GM12891 (cell line): ENCODE data around the gene FAM168A.
A peak's percentile ranks its signal among the peaks of the same experiment; 100 is the strongest.

ENCODE experiments used
- DNase-seq: peaks from one replicate; pipeline ENCODE4 v3.0.0; 2011; ENCODE audit warnings: low spot score; ENCODE audit not compliant: insufficient read length
- FAIRE-seq: peaks from 2 replicates; lab custom pipeline; 2011; peaks lifted over from hg19 to GRCh38; lab: Jason Lieb, UNC
- PAX5 ChIP-seq: IDR thresholded peaks from 2 replicates; pipeline ENCODE4 v1.6.1; 2011; ENCODE audit warnings: low read length, moderate library complexity, mild to moderate bottlenecking; ENCODE audit not compliant: insufficient read depth, severe bottlenecking
- POLR2A ChIP-seq: IDR thresholded peaks from 2 replicates; pipeline ENCODE4 v1.6.1; 2011; ENCODE audit warnings: low read depth, low read length, control low read depth
- POLR2AphosphoS5 ChIP-seq: IDR thresholded peaks from 2 replicates; pipeline ENCODE4 v1.6.1; 2011; ENCODE audit warnings: low read depth, low read length, control low read depth
- POU2F2 ChIP-seq: IDR thresholded peaks from 2 replicates; pipeline ENCODE4 v1.6.1; 2011; ENCODE audit warnings: low read depth, mild to moderate bottlenecking, control low read depth, low read length, moderate library complexity
- SPI1 ChIP-seq: IDR thresholded peaks from 2 replicates; pipeline ENCODE4 v1.6.1; 2011; ENCODE audit warnings: low read depth, low read length, control low read depth
- TAF1 ChIP-seq: IDR thresholded peaks from 2 replicates; pipeline ENCODE4 v1.6.1; 2011; ENCODE audit warnings: low read depth, low read length, control low read depth

Gene FAM168A

GRCh38 chr11:73395297-73396208 is 202.4 kb downstream of the FAM168A start:
- FAIRE-seq (no peak), DNase-seq (no peak)
- TF ChIP-seq POLR2A (0 out of 2 replicates have a peak, but pooled peaks have one; percentile 19), POU2F2 (no peak), SPI1 (no peak), PAX5 (no peak), TAF1 (no peak), POLR2AphosphoS5 (no peak; the same call in none of the 2 replicates)

DNA sequence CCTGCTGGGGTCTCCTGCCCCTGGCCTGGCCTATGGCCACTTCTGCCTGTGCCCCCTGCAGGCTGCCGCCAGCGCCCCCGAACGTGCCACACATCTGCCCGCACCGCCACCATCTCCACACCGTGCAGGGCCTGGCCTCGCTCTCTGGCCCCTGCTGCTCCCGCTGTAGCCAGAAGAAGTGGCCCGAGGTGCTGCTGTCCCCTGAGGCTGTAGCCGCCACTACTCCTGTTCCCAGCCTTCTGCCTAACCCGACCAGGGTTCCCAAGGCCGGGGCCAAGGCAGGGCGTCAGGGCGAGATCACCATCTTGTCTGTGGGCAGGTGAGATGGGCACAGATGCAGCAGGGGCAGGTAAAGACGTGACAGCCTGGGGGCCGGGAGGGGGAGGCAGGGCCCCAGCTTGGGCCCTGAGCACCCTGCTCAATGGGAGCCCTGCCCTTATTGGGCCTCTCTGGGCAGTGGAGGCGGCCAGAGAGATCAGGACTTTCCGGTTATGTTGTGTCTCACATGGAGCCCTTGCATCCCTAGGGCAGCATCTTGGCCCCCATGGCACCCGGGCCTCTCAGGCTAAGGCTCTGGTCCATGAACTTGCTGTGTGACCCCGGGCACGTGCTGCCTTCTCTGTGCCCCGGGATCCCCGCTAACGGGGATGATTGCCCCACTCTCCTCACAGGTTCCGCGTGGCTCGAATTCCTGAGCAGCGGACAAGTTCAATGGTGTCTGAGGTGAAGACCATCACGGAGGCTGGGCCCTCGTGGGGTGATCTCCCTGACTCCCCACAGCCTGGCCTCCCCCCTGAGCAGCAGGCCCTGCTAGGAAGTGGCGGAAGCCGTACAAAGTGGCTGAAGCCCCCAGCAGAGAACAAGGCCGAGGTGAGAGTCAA is 203.3 kb downstream of the FAM168A start:
- FAIRE-seq (no peak), DNase-seq (no peak)
- no peak for TF ChIP-seq PAX5
- TF ChIP-seq POU2F2, result no peak; the same call in 1 of the 2 replicates
- no peak for TF ChIP-seq TAF1
- TF ChIP-seq POLR2AphosphoS5, result 0 out of 2 replicates have a peak, but pooled peaks have one; percentile 27
- peak; percentile 29; the same call in 1 of the 2 replicates for TF ChIP-seq POLR2A
- no peak for TF ChIP-seq SPI1

DNA sequence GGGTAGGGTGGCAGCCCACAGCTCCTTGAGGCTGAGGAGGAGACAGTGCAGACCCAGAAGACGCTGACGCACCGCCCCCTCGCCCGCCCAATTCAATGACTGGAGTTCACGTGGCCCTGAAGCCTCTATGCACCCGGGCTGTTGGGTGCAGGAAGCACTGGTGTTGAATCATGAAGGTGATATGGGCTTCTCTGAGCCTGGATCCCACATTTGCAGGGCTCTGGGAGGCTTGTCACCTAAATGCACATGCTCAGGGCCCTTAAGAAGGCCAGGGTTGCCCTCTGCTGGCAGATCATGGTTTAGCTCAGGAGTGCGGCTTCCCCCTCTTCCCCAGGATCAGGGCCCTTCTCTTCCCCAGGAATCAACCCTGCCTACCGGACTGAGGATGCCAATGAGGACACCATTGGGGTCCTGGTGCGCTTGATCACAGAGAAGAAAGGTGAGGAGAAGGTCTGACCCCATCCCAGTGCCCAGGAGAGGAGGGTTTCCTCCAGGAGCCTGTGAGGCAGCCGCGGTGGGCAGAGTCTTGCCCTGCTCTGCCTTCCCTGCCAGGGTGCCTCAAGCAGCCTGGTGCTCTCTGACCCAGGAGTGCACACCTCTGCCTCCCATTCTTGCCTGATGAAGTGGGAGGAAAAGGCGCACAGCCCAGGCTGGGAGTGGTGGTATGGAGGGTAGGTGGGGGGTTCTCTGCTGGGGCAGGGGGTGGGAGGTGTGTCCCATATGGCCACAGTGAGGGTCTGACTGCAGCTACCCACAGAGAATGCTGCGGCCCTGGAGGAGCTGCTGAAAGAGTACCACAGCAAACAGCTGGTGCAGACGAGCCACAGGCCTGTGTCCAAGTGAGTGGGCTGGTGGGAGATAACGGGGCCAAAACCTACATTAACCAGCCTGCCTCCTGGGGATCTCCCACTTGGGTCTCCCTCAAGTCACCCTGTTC is 204.2 kb downstream of the FAM168A start:
- peak; percentile 90 for DNase-seq
- peak; percentile 67 for FAIRE-seq
- TF ChIP-seq PAX5 (no peak), POLR2AphosphoS5 (0 out of 2 replicates have a peak, but pooled peaks have one; percentile 11), POLR2A (no peak), SPI1 (no peak), TAF1 (no peak), POU2F2 (0 out of 2 replicates have a peak, but pooled peaks have one; percentile 47)

- DNase-seq, result no peak
- TF ChIP-seq POU2F2 (no peak), POLR2AphosphoS5 (no peak), PAX5 (no peak), SPI1 (no peak), TAF1 (no peak), POLR2A (no peak)
- FAIRE-seq, result no peak
These were observed 204.9 kb downstream of the FAM168A start for GRCh38 chr11:73393011-73393380.

- FAIRE-seq (no peak), DNase-seq (no peak)
- no peak for TF ChIP-seq TAF1
- no peak for TF ChIP-seq PAX5
- TF ChIP-seq SPI1, result no peak
- TF ChIP-seq POLR2A, result no peak
- no peak for TF ChIP-seq POLR2AphosphoS5
- TF ChIP-seq POU2F2, result no peak
These were observed 205.6 kb downstream of the FAM168A start for GRCh38 chr11:73392108-73393010.

- TF ChIP-seq SPI1 (no peak), POLR2A (no peak), TAF1 (no peak), PAX5 (no peak), POU2F2 (no peak), POLR2AphosphoS5 (no peak)
- FAIRE-seq (no peak), DNase-seq (no peak)
These were observed 206.2 kb downstream of the FAM168A start for GRCh38 chr11:73391665-73392064.

- no peak for TF ChIP-seq SPI1
- TF ChIP-seq POLR2A, result no peak
- TF ChIP-seq TAF1, result no peak
- no peak for TF ChIP-seq POU2F2
- no peak for TF ChIP-seq PAX5
- TF ChIP-seq POLR2AphosphoS5, result no peak
- no peak for FAIRE-seq
- no peak for DNase-seq
These were observed 207.0 kb downstream of the FAM168A start for GRCh38 chr11:73390601-73391565.
